HCT116 (cell line): ENCODE data around the gene TPGS1.

Experiments used
- CBX3 ChIP-seq: IDR thresholded peaks from 2 replicates; pipeline ENCODE4 v1.6.1; 2012; ENCODE audit warnings: low read depth
- EZH2 ChIP-seq: fragments of 200-600 bp; sonication (generic); IDR thresholded peaks from 2 replicates; pipeline ENCODE4 v1.6.1; 2017; ENCODE audit warnings: antibody characterized with exemption, mixed run types
- MAX ChIP-seq: IDR thresholded peaks from 2 replicates; pipeline ENCODE4 v1.6.1; 2012
- POLR2A ChIP-seq: IDR thresholded peaks from 2 replicates; pipeline ENCODE4 v1.7.0; 2011; ENCODE audit warnings: borderline replicate concordance; ENCODE audit not compliant: insufficient read depth, insufficient read length; ENCODE audit errors: extremely low read depth
- POLR2AphosphoS5 ChIP-seq: IDR thresholded peaks from 2 replicates; pipeline ENCODE4 v1.6.1; 2011; ENCODE audit warnings: mild to moderate bottlenecking, low read depth, low read length, moderate library complexity
- REST ChIP-seq: IDR thresholded peaks from 2 replicates; pipeline ENCODE4 v1.6.1; 2012; ENCODE audit warnings: low read depth
- SP1 ChIP-seq: IDR thresholded peaks from 2 replicates; pipeline ENCODE4 v1.6.1; 2012; ENCODE audit warnings: low read depth
- YY1 ChIP-seq: IDR thresholded peaks from 2 replicates; pipeline ENCODE4 v1.6.1; 2011; ENCODE audit warnings: low read length, low read depth, moderate library complexity, mild to moderate bottlenecking; ENCODE audit not compliant: insufficient replicate concordance; ENCODE audit errors: extremely low read depth
- TF ChIP-seq, protein P1 (sequence below), 3 experiments: fragments of 200-600 bp in 1 of 3; sonication (generic) in 1 of 3; IDR thresholded peaks in 2 of 3; conservative IDR thresholded peaks in 1 of 3; 2 replicates each; pipeline ENCODE4 v1.5.1; 2012 to 2017; ENCODE audit warnings: low read depth in 2 of 3, low read length in 2 of 3, antibody characterized with exemption in 1 of 3, borderline replicate concordance in 1 of 3, control low read depth in 1 of 3, mild to moderate bottlenecking in 1 of 3, mixed read lengths in 1 of 3, mixed run types in 1 of 3, moderate library complexity in 1 of 3; ENCODE audit not compliant: insufficient read depth in 1 of 3

GRCh38 chr19:547117-547516 is 39.8 kb downstream of the TPGS1 start:
- TF ChIP-seq POLR2A (no peak), YY1 (no peak), EZH2 (no peak), CBX3 (no peak), SP1 (no peak), MAX (no peak), POLR2AphosphoS5 (no peak), REST (no peak)
- TF ChIP-seq, protein P1, sequence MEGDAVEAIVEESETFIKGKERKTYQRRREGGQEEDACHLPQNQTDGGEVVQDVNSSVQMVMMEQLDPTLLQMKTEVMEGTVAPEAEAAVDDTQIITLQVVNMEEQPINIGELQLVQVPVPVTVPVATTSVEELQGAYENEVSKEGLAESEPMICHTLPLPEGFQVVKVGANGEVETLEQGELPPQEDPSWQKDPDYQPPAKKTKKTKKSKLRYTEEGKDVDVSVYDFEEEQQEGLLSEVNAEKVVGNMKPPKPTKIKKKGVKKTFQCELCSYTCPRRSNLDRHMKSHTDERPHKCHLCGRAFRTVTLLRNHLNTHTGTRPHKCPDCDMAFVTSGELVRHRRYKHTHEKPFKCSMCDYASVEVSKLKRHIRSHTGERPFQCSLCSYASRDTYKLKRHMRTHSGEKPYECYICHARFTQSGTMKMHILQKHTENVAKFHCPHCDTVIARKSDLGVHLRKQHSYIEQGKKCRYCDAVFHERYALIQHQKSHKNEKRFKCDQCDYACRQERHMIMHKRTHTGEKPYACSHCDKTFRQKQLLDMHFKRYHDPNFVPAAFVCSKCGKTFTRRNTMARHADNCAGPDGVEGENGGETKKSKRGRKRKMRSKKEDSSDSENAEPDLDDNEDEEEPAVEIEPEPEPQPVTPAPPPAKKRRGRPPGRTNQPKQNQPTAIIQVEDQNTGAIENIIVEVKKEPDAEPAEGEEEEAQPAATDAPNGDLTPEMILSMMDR (IDR thresholded peaks at IDR 0.05 in 2 of 3, conservative IDR thresholded peaks at IDR 0.05 in 1 of 3; ENCODE audit: borderline replicate concordance in 1 of 3, insufficient read depth in 1 of 3, low read depth in 2 of 3, low read length in 2 of 3): no peak
